ENCODE measurements around the gene CTSL. TPM values are rescaled to one million over a fixed set of nuclear protein-coding genes. Genes with fewer than 3 reads are reported as not detected.

Gene CTSL
- total RNA-seq, 1 experiment from 2014 or later = 39.7 TPM

GRCh38 chr9:87678650-87679355, 47.1 kb upstream of the CTSL start:
- ATAC-seq (peak; percentile 74), DNase-seq (ENCODE audit: low spot score) (peak; percentile 69)
- Mint-ChIP-seq H3K9me3 (no peaks in the 10 kb centered on the region), H3K4me1 (peaks cover 6% of the 10 kb centered on the region), H3K36me3 (peaks cover 23% of the 10 kb centered on the region), H3K27me3 (ENCODE audit: low read depth) (no peaks in the 10 kb centered on the region), H3K4me3 (no peak overlapping the region), H3K27ac (no peak overlapping the region)
- ChIA-PET POLR2A (no interaction called here), CTCF (no interaction called here)
- TF ChIP-seq CTCF (IDR thresholded peaks at IDR 0.05) (peak; percentile 53), E2F4 (CRISPR knock-in tag; IDR thresholded peaks at IDR 0.05; ENCODE audit: borderline replicate concordance, low read depth) (no peak)

- H3K9me3 Mint-ChIP-seq = no peaks in the 10 kb centered on the region
- CTCF ChIA-PET = interaction anchor here (0.6 to 1.3 kb wide), 2 partner anchors 45 to 465 kb away, joined by 3 read pairs; partner anchors contain the start of gene CTSL
- H3K36me3 Mint-ChIP-seq = peaks cover 38% of the 10 kb centered on the region
Observed at GRCh38 chr9:87681271-87682061, 44.5 kb upstream of the CTSL start.

More at GRCh38 chr9:87681271-87682061, 44.5 kb upstream of the CTSL start:
- Mint-ChIP-seq H3K27me3 (ENCODE audit: low read depth) (no peaks in the 10 kb centered on the region), H3K4me3 (no peak overlapping the region), H3K27ac (no peak overlapping the region), H3K4me1 (peaks cover 17% of the 10 kb centered on the region)
- ATAC-seq = no peak
- no peak for DNase-seq (ENCODE audit: low spot score)
- POLR2A ChIA-PET = no interaction called here
- TF ChIP-seq MAX (CRISPR knock-in tag; IDR thresholded peaks at IDR 0.05) (no peak), NFE2L1 (CRISPR knock-in tag; IDR thresholded peaks at IDR 0.05) (no peak), FOXJ3 (CRISPR knock-in tag; IDR thresholded peaks at IDR 0.05; ENCODE audit: borderline replicate concordance) (no peak), MLX (CRISPR knock-in tag; IDR thresholded peaks at IDR 0.05) (no peak), OVOL2 (CRISPR knock-in tag; IDR thresholded peaks at IDR 0.05; ENCODE audit: borderline replicate concordance) (no peak), CDX4 (CRISPR knock-in tag; IDR thresholded peaks at IDR 0.05; ENCODE audit: borderline replicate concordance) (no peak), ZNF423 (CRISPR knock-in tag; IDR thresholded peaks at IDR 0.05) (no peak), ATF2 (CRISPR knock-in tag; IDR thresholded peaks at IDR 0.05; ENCODE audit: borderline replicate concordance, low read depth) (no peak), SMAD4 (CRISPR knock-in tag; IDR thresholded peaks at IDR 0.05) (no peak), CREB1 (CRISPR knock-in tag; IDR thresholded peaks at IDR 0.05) (no peak), ZNF317 (CRISPR knock-in tag; IDR thresholded peaks at IDR 0.05; ENCODE audit: borderline replicate concordance, low read depth) (no peak), ZNF121 (CRISPR knock-in tag; IDR thresholded peaks at IDR 0.05) (no peak), GABPB1 (CRISPR knock-in tag; IDR thresholded peaks at IDR 0.05) (no peak), IRF2 (CRISPR knock-in tag; IDR thresholded peaks at IDR 0.05; ENCODE audit: borderline replicate concordance, low read depth) (no peak), MYBL2 (CRISPR knock-in tag; IDR thresholded peaks at IDR 0.05) (no peak), CBFB (CRISPR knock-in tag; IDR thresholded peaks at IDR 0.05; ENCODE audit: low read depth) (no peak)

Data from WTC11 (cell line).